Measurements from ENCODE around the gene MFSD6L.
A peak's percentile ranks its signal among the peaks of the same experiment; 100 is the strongest.

Gene MFSD6L

GRCh38 chr17:8785547-8786413 lies 13.4 kb downstream of the MFSD6L start:
- Histone ChIP-seq H3K9me3 (ENCODE audit: severe bottlenecking) (no peaks in the 10 kb centered on the region), H3K27ac (peak overlapping the region; percentile 26; the same call in 1 of the 2 replicates), H3K36me3 (no peaks in the 10 kb centered on the region), H3K4me3 (ENCODE audit: low read depth, low read length) (no peak overlapping the region), H3K27me3 (ENCODE audit: insufficient read depth, low read depth, severe bottlenecking) (no peaks in the 10 kb centered on the region)
- DNase-seq = peak; percentile 84
- peak; percentile 91 for TF ChIP-seq CTCF (IDR thresholded peaks at IDR 0.05; ENCODE audit: low read depth, low read length)

GRCh38 chr17:8782176-8782575 lies 17.0 kb downstream of the MFSD6L start:
- no peak for TF ChIP-seq CTCF (IDR thresholded peaks at IDR 0.05; ENCODE audit: low read depth, low read length)
- no peak for DNase-seq
- no peak overlapping the region for H3K4me3 ChIP-seq (ENCODE audit: low read depth, low read length)
- H3K9me3 ChIP-seq (ENCODE audit: severe bottlenecking) = no peaks in the 10 kb centered on the region
- H3K36me3 ChIP-seq = no peaks in the 10 kb centered on the region
- H3K27me3 ChIP-seq (ENCODE audit: insufficient read depth, low read depth, severe bottlenecking) = no peaks in the 10 kb centered on the region
- H3K27ac ChIP-seq = no peak overlapping the region

- DNase-seq = no peak
- no peak for TF ChIP-seq CTCF (IDR thresholded peaks at IDR 0.05; ENCODE audit: low read depth, low read length)
- Histone ChIP-seq H3K27me3 (ENCODE audit: insufficient read depth, low read depth, severe bottlenecking) (no peaks in the 10 kb centered on the region), H3K4me3 (ENCODE audit: low read depth, low read length) (no peak overlapping the region), H3K27ac (no peak overlapping the region), H3K36me3 (no peaks in the 10 kb centered on the region), H3K9me3 (ENCODE audit: severe bottlenecking) (no peaks in the 10 kb centered on the region)
These were observed 17.4 kb downstream of the MFSD6L start for GRCh38 chr17:8781776-8782175.

- no peaks in the 10 kb centered on the region for H3K27me3 ChIP-seq (ENCODE audit: insufficient read depth, low read depth, severe bottlenecking)
- no peak overlapping the region for H3K27ac ChIP-seq
- TF ChIP-seq CTCF (IDR thresholded peaks at IDR 0.05; ENCODE audit: low read depth, low read length) = no peak
- no peaks in the 10 kb centered on the region for H3K36me3 ChIP-seq
- no peak for DNase-seq
- no peaks in the 10 kb centered on the region for H3K9me3 ChIP-seq (ENCODE audit: severe bottlenecking)
- no peak overlapping the region for H3K4me3 ChIP-seq (ENCODE audit: low read depth, low read length)
These were observed 22.3 kb downstream of the MFSD6L start for GRCh38 chr17:8776881-8777280.

GRCh38 chr17:8776248-8776647 lies 22.9 kb downstream of the MFSD6L start:
- Histone ChIP-seq H3K36me3 (no peaks in the 10 kb centered on the region), H3K27me3 (ENCODE audit: insufficient read depth, low read depth, severe bottlenecking) (no peaks in the 10 kb centered on the region), H3K27ac (no peak overlapping the region), H3K9me3 (ENCODE audit: severe bottlenecking) (no peaks in the 10 kb centered on the region), H3K4me3 (ENCODE audit: low read depth, low read length) (no peak overlapping the region)
- TF ChIP-seq CTCF (IDR thresholded peaks at IDR 0.05; ENCODE audit: low read depth, low read length) = no peak
- no peak for DNase-seq
